ENCODE data around the gene CBX1.

Gene CBX1
- 11.5 to 67.7 (median 40.4) reads per million in 17 experiments for total RNA-seq

DNA sequence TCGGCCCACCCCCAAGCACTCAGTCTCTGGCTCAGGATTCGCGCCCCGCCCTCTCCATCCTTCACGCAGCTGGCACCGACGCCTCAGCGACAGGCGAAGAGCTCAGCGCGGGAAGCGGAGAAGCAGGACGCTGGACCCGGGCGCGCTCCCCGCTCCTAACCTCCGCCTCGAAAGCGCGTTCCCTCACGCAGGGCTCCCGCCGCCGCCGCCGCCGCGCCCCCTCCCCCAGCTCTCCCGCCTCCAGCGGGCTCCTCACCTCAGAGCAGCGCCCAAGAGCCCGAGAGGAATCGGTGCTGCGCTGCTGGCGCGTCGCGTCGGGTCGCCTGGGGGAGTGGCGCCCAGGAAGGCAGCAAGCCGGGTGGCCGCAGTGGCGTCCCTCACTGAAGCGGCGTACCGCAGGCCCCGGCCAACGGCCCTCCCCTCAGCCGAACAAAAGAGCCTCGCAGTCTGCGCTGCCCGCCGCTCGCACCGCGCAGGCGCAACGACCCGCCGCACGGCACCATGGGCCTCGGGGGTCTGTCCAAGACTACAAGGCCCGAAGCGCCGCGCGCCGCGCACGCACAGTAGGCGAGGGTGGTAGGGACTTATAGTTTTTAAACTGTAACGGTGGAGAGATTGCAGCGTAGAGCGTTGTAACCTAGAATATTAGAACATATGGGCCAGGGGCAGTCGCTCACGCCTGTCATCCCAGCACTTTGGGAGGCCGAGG is at the start of gene CBX1:
Gene CBX1 (minus strand): TSS at position 467 of the 709 bp plus-strand sequence. CDS start 24,474 bp downstream, outside the sequence.
- peak; percentile 94 to 98 (median 96) for DNase-seq

DNA sequence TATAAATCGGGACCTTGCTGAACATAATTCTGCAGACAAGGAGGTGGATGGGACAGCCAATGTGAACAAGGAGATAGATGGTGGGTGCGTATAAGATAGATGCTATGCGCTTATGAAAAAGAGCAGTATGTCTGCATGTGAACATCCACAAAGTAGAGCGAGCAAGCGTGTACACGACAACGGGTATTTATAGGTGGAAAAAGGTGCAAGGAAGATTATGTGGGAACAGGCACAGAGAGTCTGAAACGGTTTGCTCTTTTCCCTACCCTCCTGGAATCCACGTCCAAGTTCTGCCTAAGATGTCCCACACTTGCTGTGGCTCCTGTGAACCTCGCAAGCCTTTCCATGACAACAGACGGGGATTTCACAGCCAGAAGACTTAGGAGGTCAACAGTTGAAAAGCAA is 49.3 kb upstream of the CBX1 start:
- no peak for DNase-seq

DNA sequence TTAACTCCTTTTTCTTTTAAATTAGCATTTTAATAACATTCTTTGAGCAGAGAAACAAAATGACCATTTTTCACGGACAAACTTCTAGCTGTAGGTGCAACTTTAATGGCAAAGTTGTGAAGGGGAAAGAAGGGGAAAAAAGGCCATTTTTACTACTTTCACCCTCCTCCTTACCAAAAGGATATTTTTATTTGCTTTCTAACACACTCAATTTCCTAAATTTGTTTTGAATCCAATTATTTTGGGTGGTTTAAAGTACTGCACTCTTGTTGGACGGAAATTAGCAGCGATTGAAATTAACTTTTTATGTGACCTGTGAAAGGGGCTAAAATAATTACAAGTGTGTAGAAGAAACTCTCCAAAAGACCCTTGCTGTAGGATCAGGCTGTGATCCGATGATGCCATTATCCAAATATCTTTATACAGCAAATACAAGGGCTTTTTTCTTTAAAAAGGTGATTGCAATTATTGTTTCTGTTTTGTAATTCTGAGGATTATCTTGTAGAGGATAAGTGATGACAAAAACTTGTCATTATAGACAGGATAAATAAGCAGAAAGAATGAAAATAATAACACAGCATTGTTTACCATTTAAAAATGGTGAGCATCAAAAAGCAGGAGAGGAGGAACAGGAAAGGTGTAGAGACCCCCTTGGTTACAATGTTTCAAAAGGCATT is 48.6 kb upstream of the CBX1 start:
- no peak for DNase-seq

DNA sequence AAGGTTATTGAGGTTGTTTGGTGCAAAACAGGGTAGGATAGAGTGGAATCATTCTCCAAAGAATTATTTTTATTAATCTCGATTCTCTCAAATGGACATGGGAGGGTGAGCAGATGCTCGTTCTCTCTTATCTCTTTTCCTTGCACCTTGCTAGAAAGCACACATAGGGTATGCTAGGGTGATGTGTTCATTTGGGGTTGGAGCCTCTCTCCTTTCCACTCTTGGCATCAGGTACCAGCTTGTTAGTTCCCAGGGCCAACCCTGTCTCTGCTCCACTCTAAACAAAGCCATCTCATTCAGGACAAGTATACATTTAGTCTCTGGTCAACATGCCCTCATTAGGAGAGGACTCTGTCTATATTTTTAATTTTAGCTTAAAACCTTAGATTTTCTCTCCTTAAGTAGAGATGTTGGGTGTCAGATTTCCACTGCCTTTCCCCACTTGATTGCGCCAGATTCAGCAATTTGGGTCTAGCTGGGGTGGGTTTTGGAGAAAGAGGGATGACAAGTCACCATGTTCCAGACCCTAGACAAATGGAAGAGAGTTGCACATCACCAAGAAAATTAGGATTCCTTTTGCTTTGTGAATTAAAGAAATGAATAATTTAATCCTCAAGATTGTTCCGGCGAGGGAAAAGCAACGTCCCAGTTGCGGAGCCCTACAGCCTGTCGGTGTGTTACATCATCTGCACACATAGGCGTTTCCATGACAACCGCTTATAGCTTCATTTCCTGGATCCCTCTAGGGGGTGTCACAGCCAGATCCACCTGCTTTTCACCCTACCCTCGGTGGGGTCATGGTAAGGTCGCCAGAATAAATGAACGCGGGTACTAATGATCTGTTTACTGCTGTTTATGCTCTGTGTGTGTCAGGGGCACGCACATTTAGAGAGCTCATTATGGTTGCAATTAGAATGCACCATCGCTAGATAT is 47.8 kb upstream of the CBX1 start:
- DNase-seq = no peak

DNA sequence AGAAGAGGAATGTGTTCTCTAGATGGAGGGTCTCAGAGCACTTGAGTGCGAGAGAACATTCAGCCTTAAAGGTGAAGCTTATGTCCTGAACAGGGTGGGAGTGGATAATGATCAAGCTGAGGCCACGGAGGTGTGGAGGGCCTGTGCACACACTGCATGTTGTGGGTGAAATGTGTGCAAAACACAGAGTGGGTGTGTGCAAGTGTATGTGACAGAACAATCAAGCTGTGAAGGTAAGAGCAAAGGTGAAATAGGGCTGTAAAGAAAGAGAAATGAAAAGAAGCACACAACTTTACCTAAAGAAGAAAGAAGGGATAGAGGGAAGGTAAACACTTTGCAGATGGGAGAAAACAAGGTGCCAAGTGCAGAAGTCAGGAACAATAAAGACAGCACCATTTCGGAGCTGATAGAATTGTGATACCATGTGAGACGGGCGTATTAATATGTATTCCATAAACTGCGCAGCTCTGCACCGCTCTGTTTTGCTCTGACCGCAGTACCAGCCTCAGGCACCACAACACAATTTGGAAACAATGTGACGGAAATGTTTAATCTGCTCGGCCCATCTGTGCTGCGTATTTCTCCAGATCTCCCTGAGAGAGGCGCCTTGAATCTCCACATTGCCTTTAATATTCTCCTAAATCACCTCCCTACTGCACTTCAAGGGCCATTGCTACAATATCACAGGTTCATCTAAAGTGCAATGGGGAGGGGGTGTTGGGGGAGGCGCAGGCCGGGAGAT is 46.9 kb upstream of the CBX1 start:
- no peak for DNase-seq

DNA sequence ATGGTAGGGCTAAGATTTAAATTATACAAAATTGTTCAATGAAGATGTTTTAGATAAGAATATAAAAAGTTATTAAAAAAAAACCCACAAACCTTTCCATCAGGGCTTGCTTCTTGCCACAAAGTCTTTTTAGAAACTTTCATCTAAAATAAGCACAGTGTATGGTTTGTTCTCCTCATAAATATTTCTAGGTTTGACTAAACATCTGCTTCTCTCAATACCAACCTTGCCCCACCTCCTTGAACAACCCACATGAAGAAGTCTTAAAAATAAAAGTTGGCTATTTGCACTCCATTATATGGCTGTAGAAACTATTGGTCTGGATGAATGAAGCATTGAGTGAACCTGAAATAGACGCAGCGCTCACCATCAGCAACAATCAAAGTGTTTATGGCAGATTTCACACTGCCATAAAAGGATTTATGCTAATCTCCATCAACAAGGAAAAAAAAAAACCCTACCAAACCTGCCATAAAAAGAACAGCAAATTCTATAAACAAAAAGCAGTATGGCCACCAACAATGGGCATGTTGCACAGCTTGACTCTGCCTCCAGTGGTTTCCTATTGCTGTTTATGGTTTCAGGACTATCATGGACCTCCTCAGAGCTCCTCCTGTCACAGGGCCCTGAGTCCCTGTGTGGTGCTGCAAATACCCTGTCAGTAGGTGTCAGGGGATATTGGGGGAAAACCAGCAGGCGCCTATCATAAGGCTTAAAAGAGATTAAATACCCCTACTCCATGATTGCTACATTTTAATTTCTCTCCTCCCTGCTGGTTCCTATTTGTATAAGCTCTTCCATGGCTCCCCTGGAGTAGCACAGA is 43.9 kb upstream of the CBX1 start:
- DNase-seq = no peak

DNA sequence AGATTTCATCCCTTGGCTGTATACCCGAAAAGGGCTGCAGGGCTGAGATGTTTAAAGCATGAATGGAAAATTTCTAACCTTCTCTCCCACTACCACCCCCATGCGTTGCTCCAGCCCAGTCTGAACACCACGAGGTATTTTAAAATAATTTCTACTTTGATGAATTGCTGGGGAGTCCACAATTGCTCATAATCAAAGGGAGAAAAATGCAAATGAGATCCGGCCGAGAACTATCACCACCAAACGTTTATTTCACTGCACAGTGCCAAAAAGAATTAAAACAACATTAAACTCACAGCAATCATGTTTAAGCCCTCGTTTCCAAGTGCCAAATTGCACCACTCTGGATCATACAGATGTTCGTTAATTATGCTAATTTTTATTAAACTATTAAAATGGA is 43.0 kb upstream of the CBX1 start:
- DNase-seq = no peak

DNA sequence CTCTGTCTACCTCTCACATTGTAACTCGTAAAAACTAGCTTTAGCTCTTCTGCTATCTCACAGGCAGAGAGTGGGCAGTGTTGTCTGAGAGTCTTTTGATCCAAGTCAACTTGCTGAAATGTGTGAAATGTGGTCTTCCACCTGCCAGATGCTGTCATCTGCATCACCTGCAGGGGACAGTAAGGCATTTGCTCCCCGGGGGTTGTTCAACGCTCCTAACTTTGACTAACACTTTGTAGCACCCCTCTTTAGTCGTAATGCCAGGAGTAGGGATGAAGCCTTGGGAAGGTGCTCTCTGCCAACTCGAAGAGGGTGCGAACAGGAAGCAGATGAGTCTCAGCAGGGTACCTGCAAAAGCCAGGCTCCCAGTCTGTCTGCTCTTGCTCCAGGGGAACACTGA is 42.4 kb upstream of the CBX1 start:
- DNase-seq = no peak

DNA sequence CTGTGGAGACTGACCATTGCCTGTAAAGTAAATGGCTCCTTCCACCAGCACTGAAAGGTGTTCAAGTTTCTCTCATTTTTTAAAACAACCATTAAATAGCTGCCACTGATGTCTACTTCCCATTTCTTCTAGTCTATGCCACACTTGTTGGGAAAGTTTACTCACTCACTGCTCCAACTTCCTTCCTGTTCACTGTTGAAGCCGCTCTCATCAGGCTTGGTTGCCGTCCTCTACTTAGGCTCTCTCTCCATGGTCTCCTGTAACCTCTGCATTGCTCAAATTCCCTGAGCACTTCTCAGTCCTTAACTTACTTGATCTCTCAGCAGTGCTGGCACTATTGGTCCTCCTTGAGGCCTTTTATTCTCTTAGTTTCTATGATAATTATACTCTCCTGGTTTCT is 38.7 kb upstream of the CBX1 start:
- peak; percentile 60 to 89 (median 80) for DNase-seq

DNA sequence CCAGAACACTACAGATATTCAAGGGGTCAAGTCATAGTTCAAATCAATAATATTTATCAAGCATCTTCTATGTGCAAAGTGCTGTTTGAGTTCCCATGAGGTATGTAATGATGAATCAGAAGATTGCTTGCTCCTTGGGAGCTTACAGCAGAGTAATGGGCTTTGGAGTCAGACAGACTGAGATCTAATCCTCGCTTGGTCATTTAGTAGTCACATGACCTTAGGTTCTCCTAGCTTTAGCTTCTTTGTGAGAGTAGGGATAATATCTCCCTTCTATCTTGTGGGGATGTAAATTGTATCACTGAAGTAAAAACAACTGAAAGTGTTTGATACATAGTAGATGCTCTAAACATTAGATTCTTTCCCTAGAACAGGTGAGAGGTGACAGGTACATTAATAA is 36.4 kb upstream of the CBX1 start:
- no peak for DNase-seq

DNA sequence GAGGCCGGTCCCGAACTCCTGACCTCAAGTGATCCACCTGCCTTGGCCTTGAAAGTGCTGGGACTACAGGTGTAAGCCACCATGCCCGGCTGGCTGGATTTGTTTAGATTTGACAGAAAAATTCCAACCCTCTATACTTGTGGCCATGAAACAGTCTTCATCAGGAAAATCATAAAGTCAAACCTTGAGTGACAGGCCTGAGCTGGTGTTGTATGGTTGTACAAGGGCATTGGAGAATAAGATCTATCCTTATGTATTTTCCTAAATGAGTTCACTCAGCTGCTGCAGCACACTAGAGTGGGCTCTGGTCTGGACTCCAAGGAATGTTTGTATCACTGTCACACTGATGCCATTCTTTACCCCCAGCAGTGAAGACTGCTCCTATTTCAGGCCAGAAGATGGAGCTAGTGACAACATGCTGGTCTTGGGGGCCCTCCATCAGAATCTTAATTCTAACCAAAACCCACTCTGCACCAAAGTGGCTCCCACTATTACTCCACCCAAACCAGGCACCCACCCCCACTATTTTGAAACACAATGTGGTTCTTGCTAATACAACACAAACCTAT is 33.7 kb upstream of the CBX1 start:
- no peak for DNase-seq

DNA sequence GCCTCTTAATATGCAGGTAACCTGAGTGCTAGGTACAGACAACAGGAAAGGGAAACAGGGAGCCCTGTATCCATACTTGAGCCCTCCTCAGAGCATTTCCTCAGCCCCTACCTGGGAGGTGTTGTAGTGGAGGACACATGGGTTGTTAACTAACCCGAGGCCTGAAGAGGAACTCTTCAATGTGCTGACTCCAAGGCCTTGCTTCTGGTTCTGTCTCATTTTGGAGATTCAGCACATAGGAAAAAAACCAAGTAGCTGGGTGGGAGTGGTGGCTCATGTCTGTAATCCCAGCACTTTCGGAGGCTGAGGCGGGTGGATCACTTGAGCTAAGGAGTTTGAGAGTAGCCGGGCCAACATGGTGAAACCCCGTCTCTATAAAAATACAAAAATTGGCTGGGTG is 31.1 kb upstream of the CBX1 start:
- DNase-seq = peak; percentile 71 to 85 (median 78)

DNA sequence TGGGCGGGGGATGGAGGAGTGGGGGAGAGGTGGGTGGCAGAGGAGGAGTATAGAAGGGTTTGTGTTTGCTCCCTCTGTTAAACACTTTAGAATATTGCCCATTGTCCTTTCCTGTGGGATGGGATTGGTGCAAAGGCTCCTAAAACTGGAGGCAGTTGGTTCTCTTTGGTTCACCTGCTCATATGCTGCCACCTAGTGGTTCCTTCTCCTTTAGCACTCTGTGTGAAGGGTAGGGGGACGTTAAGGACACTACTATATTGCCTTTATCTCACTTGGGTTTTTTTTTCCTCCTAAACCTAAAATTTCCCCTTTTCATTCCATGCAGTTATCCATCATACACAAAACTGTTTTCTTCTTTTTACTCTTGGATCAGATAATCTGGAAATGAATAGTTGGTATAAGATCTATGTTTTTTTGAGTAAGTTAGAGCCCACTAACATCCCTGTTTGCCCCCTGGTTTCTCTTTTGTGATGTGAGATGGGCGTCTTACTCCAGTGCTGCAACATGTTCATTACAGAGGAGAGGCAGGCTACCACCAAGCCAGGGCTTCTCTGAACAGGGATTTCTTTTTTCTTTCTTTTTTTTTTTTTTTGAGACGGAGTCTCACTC is 30.0 kb upstream of the CBX1 start:
- peak; percentile 66 to 85 (median 74) for DNase-seq

DNA sequence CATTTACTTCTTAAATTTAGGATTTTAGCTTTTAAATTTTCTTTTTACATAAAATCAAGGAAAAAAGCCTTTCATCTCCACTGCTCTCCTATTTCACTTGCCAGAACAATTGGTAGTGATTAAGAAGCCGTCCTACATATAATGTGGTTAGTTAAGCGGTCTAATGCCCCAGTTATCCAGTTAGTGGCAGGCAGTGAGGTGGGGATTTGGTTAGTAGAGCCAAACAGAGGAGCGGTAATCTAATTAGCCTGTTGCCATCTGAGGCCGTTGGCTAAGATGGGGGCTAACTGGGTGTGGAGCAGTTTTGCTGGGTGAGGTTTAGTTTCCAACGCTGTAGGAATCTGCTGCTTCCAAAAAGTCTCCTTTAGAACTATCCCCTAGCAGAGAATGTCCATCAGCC is 28.7 kb upstream of the CBX1 start:
- DNase-seq = no peak

DNA sequence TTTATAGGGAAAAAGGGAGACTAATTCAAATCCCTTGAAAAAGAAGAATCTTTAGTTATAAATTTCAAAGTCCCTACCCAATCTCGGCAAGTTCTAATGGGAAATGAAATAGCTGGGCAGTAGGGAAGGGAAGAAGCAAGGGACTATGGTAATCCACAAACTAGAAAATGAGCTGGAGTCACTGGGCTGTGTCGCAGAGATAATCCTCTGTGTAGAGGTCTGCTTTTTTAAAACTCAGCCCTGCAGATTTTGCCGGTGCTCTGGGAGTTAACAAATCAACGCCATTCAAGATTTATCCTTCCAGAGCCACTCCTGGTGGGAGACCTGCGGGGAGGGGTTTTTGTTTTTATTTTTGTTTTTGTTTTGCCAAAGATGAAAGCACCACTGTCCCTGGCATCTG is 27.1 kb upstream of the CBX1 start:
- no peak for DNase-seq

DNA sequence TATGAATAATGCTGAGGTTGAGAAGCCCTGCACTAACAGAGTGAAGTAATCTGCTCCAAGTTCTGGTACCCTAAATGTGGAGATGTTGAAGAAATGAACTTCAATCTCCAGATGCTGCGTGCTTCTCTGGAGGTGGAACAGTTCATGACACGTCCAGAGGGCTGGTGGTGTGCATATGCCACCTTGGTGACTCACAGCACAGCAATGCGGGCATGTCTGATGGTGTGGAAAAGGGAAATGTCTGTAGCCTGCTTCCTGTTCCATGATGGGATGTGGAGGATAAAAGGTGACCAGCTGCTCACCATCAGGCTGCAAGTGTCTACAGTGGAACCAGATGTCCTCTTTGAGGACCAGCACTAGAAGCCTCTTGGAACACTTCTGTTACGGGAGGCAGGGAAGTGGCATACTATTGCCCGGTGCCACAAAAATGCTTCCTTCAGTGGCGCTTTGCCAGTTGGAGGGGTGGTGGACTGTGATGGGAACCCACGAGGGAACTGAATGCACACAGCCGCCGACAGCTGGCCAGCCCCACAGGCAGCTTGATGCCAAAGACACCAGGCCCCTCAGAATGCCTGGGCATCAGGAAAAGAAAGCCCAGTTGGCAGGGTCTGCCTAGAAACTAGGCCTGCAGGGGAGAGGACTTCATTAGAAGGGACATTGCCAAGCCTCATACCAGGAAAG is 26.2 kb upstream of the CBX1 start:
- DNase-seq = no peak

DNA sequence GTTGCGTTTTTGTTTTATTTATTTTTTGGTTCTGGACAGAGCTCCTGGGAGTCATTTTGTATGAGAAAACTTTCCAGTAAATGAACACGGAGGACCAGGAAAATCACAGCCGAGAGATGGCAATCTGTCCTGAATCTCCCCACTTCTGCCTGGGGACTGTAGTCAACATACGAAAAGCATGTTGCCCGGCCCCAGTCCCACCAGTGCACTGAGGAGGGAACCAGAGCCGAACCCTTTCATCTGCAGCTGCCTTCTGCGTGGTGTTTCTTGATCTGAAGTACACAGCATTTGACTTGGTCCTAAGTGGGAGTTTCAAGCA is 25.2 kb upstream of the CBX1 start:
- no peak for DNase-seq

DNA sequence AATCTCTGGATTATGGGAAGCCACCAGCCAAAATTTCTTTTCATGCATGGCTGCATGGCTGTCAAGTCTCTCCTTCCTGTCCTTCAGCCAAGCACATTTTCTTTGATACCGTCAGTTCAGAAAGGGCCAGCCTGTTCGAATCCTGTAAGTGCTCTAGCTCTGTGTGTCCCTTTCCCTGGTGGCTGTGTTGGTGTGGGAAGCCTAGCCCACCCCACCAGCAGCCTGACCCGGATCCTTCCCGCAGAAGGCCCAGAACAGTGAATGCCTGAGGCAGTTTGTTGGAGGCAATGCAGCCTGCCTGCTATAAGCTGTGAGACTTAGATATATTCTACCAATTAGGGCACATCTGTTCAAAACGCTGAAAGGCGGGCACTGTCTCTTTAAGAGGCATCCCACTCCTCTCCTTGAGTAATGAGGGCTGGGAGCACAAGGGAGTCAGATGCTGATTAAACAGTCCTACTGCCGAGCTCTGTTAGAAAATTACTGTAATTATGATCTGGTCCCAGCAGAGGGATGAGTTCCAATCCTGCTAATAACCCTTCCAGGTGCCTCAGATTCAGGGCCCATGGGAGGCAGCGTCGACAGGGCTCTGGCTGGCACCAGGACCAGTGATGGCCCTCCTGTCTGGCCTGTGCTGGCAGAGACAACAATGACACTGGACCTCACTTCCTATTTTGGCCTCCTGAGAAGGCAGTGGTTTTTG is 24.7 kb upstream of the CBX1 start:
- DNase-seq = no peak

DNA sequence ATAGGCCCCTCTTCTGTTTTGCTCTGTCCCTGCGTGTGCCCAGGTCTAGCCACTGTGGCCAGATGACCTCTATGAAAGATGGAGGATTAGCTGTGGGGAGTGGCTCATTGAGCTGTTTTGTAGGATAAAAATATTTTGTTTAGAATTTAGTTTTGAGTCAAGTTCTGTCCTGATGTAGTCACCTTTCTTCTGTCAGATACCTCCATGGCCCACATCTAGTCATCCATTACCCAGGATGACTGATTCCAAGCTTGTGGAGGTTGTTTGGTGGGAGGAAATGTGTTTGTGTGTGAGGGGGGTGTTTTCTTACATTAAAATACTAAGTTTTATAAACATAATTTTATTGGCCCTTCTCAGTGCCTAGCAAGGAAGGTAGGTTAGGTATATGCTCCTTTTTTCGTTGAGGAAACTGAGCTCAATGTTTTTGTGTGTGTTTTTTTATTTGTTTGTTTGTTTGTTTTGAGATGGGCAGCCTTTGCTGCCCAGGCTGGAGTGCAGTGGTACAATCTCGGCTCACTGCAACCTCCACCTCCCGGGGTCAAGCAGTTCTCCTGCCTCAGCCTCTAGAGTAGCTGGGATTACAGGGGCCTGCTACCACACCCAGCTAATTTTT is 22.6 kb upstream of the CBX1 start:
- no peak for DNase-seq
